NCI-H2107 treated with DMSO at 0.1 percent for 48 hours (cell line): ENCODE data around the gene NRP1.

Experiments used
- DNase-seq: peaks from one replicate; lab custom pipeline; 2025; ENCODE audit not compliant: unreplicated experiment; lab: John Stamatoyannopoulos, UW

NRP1 gene

GRCh38 chr10:33216661-33217427 is 117.6 kb downstream of the NRP1 start:
- DNase-seq: no peak

DNA sequence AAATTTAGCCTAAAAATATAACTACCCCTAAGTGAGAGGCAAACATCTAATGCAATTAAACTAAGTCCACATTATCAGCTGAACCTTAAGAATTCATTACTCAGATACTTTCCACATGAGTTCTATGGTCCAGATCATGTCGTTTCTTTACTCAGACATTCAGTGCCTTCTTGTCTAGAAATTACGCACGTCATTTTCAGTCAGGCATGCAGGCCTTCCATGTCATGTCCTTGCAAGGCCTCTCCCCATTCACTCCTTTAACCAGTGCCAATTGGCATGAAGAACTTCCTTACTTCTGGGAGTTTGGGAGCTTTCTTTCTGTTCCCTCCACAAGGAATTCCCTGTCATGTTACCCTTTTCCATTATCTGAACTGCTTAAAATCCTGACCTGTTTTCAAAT is 118.8 kb downstream of the NRP1 start:
- DNase-seq: no peak

- no peak for DNase-seq
These were observed 119.3 kb downstream of the NRP1 start for GRCh38 chr10:33215154-33215553.

DNA sequence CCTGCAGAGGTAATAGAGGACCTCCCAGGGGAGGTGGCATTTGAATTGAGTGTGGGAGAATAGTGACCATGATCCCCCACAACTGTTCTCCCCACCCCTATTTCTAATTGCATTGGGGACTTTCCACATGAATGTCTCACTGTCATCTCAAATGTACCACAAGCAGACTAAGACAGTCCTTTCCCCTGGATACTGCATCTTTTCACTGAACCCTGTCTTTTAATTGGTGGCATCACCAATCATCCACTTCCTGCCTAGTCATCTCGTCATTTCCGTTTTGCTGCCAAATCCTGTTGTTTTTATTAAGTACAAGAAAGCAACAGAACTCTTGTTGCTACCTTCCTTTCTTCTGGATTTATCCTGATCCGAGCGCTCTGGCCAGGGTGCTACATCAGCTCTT is 120.3 kb downstream of the NRP1 start:
- no peak for DNase-seq

DNA sequence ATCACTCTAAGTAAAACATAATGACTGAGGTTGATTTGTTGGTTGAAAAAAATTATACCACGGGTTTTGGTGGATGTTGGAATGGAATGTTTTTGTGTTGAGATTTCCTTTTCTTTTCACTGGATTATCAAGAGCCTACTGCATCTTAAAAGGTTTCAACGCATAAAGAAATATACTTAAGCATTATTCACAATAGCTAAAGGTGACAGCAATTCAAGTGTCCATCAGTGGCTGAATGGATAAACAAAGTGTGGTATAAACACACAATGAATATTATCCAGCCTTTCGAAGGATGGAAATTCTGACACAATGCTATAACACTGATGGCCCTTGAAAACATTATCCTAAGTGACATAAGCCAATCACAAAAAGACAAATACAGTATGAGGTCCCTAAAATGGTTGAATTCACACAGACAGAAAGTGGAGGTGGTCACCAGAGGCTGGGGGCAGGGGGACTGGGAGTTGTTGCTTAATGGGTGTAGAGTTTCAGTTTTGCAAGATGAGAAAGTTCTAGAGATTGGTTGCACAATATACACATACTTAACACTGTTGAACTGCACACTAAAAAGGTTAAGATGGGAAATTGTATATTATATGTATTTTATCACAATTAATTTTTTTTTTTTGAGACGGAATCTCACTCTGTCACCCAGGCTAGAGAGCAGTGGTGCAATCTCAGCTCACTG is 122.3 kb downstream of the NRP1 start:
- DNase-seq: no peak

DNA sequence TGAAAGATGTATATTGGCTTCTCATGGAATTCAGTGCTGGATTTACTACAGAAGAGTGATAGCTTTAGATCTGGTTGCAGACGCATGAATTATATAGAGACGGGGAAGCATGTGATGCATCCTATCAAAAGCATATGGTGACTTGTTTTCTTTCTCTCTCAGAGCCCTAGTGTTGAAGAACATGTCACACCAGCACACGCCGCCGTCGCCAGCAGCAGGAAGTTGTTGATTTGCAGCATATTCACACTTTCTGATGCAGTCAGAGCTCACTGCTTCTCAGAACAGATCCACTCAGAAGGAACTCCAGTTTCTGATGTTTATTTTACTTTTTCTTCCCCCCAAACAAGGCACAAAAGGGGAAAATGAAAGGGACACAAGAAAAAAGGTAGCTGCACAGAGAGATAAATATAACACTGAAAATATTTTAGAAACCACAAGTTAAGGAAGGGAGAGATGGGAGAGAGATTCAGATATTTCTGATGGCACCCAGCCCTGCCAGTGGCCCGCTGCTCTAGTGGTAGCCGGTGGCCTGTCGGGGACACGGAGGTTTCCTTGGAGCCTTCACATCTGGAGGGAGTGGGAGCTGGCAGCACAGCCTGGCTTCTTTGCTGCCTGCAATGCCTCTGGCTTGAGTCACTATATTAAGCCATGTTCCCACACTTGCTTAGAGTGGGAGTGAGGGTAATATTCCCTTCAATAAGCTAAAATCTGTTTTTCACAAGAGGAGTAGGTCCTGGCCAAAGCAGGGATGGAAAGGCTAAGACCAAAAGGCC is 123.2 kb downstream of the NRP1 start:
- no peak for DNase-seq

GRCh38 chr10:33209802-33210201 is 124.7 kb downstream of the NRP1 start:
- DNase-seq: no peak

- no peak for DNase-seq
These were observed 126.3 kb downstream of the NRP1 start for GRCh38 chr10:33208166-33208565.

DNA sequence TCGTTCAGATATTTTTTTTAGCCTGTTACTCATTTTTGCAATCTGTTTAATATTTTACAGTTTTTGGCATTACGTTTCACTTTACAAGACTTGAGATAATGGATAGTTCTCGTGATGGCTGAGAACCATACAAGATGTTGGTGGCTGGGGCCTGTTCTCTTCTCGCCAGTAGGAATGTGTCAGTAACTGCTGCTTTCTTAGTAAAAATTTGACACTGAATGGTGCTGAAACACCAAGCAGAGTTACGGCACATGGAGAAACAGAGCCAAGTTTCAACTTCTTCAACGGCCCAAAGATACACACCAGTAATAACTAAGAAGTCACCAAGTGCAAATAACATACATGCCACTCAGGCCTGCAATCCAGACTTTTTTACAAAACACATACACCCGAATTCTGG is 130.4 kb downstream of the NRP1 start:
- no peak for DNase-seq

DNA sequence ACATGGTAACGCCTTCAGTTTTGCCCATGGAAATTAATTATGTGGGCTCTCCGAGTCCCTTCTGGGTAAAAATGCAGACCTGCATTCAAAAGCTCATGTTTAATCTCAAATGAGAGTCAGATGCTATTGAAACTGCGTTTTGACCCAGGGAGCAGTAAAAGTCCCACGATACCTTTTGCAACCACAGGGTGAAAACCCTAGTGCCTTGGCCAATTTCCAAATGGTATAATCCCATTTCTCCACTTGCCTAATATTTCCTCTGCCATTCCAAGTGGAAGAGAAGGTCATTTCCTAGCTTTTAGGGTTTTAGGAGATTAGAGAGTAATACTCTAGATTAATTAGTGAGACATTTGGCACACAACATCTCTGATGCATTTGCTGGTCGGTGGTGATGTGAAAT is 132.5 kb downstream of the NRP1 start:
- DNase-seq: no peak

DNA sequence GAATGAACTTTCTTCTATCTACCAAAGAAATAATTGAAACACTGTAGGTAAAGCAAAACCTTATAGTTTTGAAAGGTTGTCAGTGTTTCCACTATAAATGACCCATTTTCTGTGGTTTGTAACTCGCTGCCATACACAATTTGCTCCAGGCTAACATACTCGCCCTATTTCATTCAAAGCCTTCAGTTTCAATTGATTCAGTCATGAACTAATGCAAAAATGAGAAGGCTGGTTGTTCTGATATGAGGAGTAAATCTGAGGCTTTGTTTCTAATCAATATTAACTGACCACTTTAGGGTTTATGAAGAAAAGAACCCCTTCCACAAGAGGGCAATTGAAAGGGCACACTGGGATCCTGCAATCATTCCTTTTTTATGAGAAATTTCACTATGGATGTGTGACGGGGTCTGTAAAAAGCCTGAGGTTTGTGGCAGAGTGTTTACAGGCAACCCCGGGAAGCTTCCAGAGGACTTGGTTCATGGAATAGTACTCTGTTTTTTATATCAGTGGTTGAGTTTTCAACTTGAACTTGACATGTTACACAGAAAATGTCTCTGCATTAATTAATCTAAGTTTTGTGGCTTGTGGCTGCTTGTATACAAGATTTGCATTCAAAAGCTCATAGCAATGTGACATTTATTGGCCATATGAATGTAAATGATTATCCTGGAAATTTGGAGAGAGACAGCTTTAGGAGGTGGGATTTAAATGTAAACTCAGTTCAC is 133.2 kb downstream of the NRP1 start:
- no peak for DNase-seq

GRCh38 chr10:33199731-33200232 is 134.7 kb downstream of the NRP1 start:
- no peak for DNase-seq

GRCh38 chr10:33198610-33199009 is 135.9 kb downstream of the NRP1 start:
- DNase-seq: no peak

- DNase-seq: no peak
These were observed 137.6 kb downstream of the NRP1 start for GRCh38 chr10:33196710-33197491.

GRCh38 chr10:33196377-33196706 is 138.1 kb downstream of the NRP1 start:
- no peak for DNase-seq

DNA sequence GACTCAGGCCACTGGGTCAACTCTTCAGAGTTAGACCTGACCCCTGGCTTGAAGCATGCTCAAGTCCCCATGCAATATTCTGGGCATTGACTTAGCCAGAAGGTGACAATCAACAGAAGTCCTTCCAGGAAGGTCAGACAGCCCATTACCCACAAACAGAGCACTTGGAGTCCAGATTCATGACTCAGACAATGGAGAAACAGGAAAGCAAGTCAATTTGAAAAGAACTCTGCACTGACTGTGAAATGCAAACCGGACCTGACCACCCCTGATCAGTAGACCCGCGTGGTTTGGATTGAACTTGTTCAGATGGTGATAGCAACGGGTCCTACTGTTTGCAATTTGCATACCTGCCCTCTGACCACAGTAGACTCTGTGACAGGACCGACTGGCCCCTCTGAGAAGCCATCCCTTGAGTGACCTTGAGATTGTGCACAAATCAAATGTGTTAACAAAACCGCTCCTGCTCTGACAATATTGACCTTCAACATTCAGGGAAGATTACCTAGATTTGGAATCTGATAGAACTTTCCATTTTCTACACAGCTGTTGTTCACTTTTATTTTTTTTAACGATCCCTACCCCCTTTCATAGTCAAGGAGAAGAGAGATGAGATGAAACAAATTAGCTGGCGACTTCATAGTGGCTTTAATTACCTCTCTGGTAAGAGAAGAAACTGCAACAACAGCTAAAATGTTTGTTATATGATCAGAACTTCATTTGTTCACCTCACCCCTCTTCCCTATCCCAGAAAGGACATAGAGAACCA is 138.7 kb downstream of the NRP1 start:
- DNase-seq: no peak

DNA sequence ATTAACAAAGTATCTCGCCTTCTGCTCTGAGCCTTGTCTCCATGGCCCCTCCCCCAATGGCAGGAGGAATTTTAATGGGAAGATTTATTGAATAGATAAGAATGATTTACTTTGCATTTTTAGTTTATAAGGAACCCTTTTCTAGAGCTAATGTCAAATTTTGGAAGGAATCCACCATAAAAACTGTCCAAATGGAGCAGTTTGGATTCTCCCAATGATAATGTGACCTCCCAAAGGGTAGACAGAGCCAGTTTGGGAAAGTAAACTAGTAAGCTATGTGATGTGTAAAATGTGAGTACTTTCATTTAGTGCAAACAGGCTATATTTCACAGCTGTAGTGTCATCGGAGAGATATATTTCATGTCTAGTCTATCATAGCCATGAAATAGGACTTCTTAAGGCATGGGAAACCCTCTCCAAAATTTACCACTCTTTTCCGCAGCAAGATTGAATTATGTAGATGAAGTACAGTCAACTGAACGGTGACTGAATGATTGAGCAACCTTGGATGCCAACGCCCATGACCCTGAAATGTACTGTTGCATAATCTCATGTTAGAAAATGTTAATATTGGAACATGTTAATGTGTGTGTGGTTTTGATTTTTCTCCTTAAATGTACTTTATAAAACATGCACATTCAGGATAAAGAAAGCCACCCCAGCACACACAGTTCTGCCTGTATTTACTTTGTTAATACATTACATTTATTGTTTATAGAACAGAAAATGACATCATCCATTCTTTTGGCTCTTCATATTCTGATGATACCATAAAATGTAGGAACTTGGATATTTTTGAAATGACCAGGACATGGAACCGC is 140.6 kb downstream of the NRP1 start:
- DNase-seq: no peak

GRCh38 chr10:33193057-33193700 is 141.3 kb downstream of the NRP1 start:
- peak; percentile 21 for DNase-seq
